Body of pancreas (tissue), 4 donors: ENCODE data around the gene LRRC15. TPM values are rescaled to one million over a fixed set of nuclear protein-coding genes. Genes with fewer than 3 reads are reported as not detected.

Experiments
- ATAC-seq: fragments of 150-250 bp; one replicate; pipeline ENCODE4 v1.9.1; 2016
- DNase-seq, 4 donors: peaks; one replicate each; pipeline ENCODE4 v3.0.0-alpha.2; 2019
- H3K27ac ChIP-seq, 4 donors: fragments of 200-600 bp; sonication (generic); 1 replicate in 3 of 4; 2 replicates in 1 of 4; pipeline versions ENCODE4 v1.5.1 to v1.6.1; 2016 to 2019; ENCODE audit warnings: mild to moderate bottlenecking in 1 of 4, mixed read lengths in 1 of 4, moderate library complexity in 1 of 4
- H3K27me3 ChIP-seq, 2 donors: fragments of 200-600 bp; sonication (generic); one replicate each; pipeline ENCODE4 v1.6.0; 2016; ENCODE audit warnings: mild to moderate bottlenecking in 1 of 2
- H3K36me3 ChIP-seq, 2 donors: fragments of 200-600 bp; sonication (generic); replicated peaks in 1 of 2; 2 replicates each; pipeline ENCODE4 v1.5.1; 2016; ENCODE audit warnings: low read depth in 2 of 2; ENCODE audit not compliant: insufficient read depth in 1 of 2
- H3K4me1 ChIP-seq: fragments of 200-600 bp; sonication (generic); one replicate; pipeline ENCODE4 v1.6.0; 2016
- H3K4me3 ChIP-seq, 2 donors: fragments of 200-600 bp; sonication (generic); 1 replicate in 1 of 2; 2 replicates in 1 of 2; pipeline ENCODE4 v1.5.1; 2016 to 2019
- H3K9me3 ChIP-seq, 3 donors: fragments of 200-600 bp; sonication (generic); 1 replicate in 2 of 3; 2 replicates in 1 of 3; pipeline ENCODE4 v1.5.1; 2016
- CTCF ChIP-seq, 7 experiments: fragments of 450-650 bp in 4 of 7; fragments of 200-600 bp in 3 of 7; sonication (generic) in 3 of 7; IDR thresholded peaks; one replicate each; pipeline ENCODE4 v1.5.1; 2016 to 2019; ENCODE audit warnings: antibody characterized with exemption in 7 of 7
- POLR2A ChIP-seq, 3 donors: fragments of 450-650 bp; IDR thresholded peaks; one replicate each; pipeline ENCODE4 v1.6.1; 2016; ENCODE audit warnings: antibody characterized with exemption in 3 of 3, mild to moderate bottlenecking in 2 of 3
- WGBS, 2 donors: methylation state at CpG; one replicate each; pipeline ENCODE4 v1.1.5; 2017; 5-methylcytosine and 5-hydroxymethylcytosine counted together
- intact Hi-C: fragments of 100-400 bp; cut with DNase I; formaldehyde crosslinking; loops from one replicate; pipeline ENCODE4 v1.15.1; 2023
- total RNA-seq, 2 donors: library from RNA; depleted of rRNA; stranded (reverse); fragments of >200 nt; gene quantifications; one replicate each; pipeline ENCODE4 v1.1.0, GENCODE V29; 2016

LRRC15 gene
- total RNA-seq, 2 donors from 2014 or later, result 0.26 TPM; not detected in 1

- DNase-seq, result no peak
- Histone ChIP-seq H3K27me3 (peaks cover 0 to 4% of the 10 kb centered on the region in 2 donors), H3K36me3 (no peaks in the 10 kb centered on the region), H3K4me1 (peaks cover 6% of the 10 kb centered on the region), H3K9me3 (no peaks in the 10 kb centered on the region), H3K27ac (no peak overlapping the region), H3K4me3 (no peak overlapping the region)
- WGBS, 2 donors, result 72 to 75% methylated on average over 7 of the region's 7 CpGs
- TF ChIP-seq CTCF (IDR thresholded peaks at IDR 0.05), result no peak
- TF ChIP-seq POLR2A (IDR thresholded peaks at IDR 0.05), result no peak
- intact Hi-C loops, result no loop called here
- no peak for ATAC-seq
These were observed 10.8 kb upstream of the LRRC15 start for GRCh38 chr3:194380326-194380725.

- Histone ChIP-seq H3K4me1 (peaks cover 6% of the 10 kb centered on the region), H3K36me3 (no peaks in the 10 kb centered on the region), H3K4me3 (no peak overlapping the region), H3K9me3 (no peaks in the 10 kb centered on the region), H3K27ac (no peak overlapping the region), H3K27me3 (peaks cover 0 to 4% of the 10 kb centered on the region in 2 donors)
- DNase-seq (no peak), ATAC-seq (no peak)
- TF ChIP-seq CTCF (IDR thresholded peaks at IDR 0.05), result no peak
- TF ChIP-seq POLR2A (IDR thresholded peaks at IDR 0.05), result no peak
- 74 to 75% methylated on average over 9 of the region's 9 CpGs for WGBS, 2 donors
- intact Hi-C loops, result no loop called here
These were observed 10.1 kb upstream of the LRRC15 start for GRCh38 chr3:194379651-194380050.

- Histone ChIP-seq H3K4me1 (peaks cover 6% of the 10 kb centered on the region), H3K9me3 (no peaks in the 10 kb centered on the region), H3K27ac (no peak overlapping the region), H3K27me3 (peaks cover 0 to 4% of the 10 kb centered on the region in 2 donors), H3K36me3 (no peaks in the 10 kb centered on the region), H3K4me3 (no peak overlapping the region)
- DNase-seq (no peak), ATAC-seq (no peak)
- TF ChIP-seq CTCF (IDR thresholded peaks at IDR 0.05) (no peak), POLR2A (IDR thresholded peaks at IDR 0.05) (no peak)
- WGBS, 2 donors, result 75 to 81% methylated on average over 6 of the region's 6 CpGs
- intact Hi-C loops, result no loop called here
These were observed 9.7 kb upstream of the LRRC15 start for GRCh38 chr3:194379231-194379630.

- H3K27me3 ChIP-seq, result peaks cover 0 to 4% of the 10 kb centered on the region in 2 donors
- no peak for ATAC-seq
- intact Hi-C loops, result no loop called here
These were observed 8.2 kb upstream of the LRRC15 start for GRCh38 chr3:194377708-194378107.

More at GRCh38 chr3:194377708-194378107, 8.2 kb upstream of the LRRC15 start:
- Histone ChIP-seq H3K36me3 (no peaks in the 10 kb centered on the region), H3K4me3 (no peak overlapping the region), H3K27ac (no peak overlapping the region), H3K9me3 (no peaks in the 10 kb centered on the region), H3K4me1 (peaks cover 6% of the 10 kb centered on the region)
- no peak for DNase-seq
- WGBS, 2 donors, result 82 to 88% methylated on average over 1 of the region's 1 CpG
- TF ChIP-seq POLR2A (IDR thresholded peaks at IDR 0.05), result no peak
- TF ChIP-seq CTCF (IDR thresholded peaks at IDR 0.05), result no peak
